Progenitor cell of endocrine pancreas (in vitro differentiated cells): ENCODE results near the gene FXYD6. TPM values are rescaled to one million over a fixed set of nuclear protein-coding genes. Genes with fewer than 3 reads are reported as not detected.

Source experiments
- DNase-seq: peaks from one replicate; pipeline ENCODE4 v3.0.0; 2021; ENCODE audit warnings: low spot score; ENCODE audit not compliant: unreplicated experiment
- H3K27ac Mint-ChIP-seq: 2 replicates; pipeline ENCODE4 v1.8.0; 2021; ENCODE audit warnings: mild to moderate bottlenecking, moderate library complexity, mixed read lengths
- H3K27me3 Mint-ChIP-seq: 2 replicates; pipeline ENCODE4 v1.8.0; 2021; ENCODE audit warnings: mixed read lengths
- H3K36me3 Mint-ChIP-seq: 2 replicates; pipeline ENCODE4 v1.8.0; 2022; ENCODE audit warnings: mixed read lengths; ENCODE audit not compliant: insufficient read depth
- H3K4me1 Mint-ChIP-seq: 2 replicates; pipeline ENCODE4 v1.8.0; 2021; ENCODE audit warnings: low read depth, mixed read lengths
- H3K4me3 Mint-ChIP-seq: 2 replicates; pipeline ENCODE4 v1.8.0; 2021; ENCODE audit warnings: low read depth, mild to moderate bottlenecking, moderate library complexity, mixed read lengths
- H3K9me3 Mint-ChIP-seq: 2 replicates; pipeline ENCODE4 v1.8.0; 2021; ENCODE audit warnings: low read depth, mixed read lengths
- CTCF ChIP-seq: fragments of 200-600 bp; sonication (generic); IDR thresholded peaks from one replicate; pipeline ENCODE4 v1.5.0; 2021; ENCODE audit warnings: antibody characterized with exemption, mild to moderate bottlenecking; ENCODE audit not compliant: unreplicated experiment
- total RNA-seq: library from RNA; stranded (reverse); gene quantifications from 2 replicates; pipeline ENCODE4 v1.2.1, GENCODE V29; 2021

Gene FXYD6
- total RNA-seq, 1 donor from 2014 or later, result 28.5 TPM

- no peak overlapping the region for H3K4me3 Mint-ChIP-seq
- H3K27ac Mint-ChIP-seq, result no peak overlapping the region
- DNase-seq, result no peak
- H3K27me3 Mint-ChIP-seq, result peaks cover 17% of the 10 kb centered on the region
- no peak for TF ChIP-seq CTCF
- no peaks in the 10 kb centered on the region for H3K9me3 Mint-ChIP-seq
- peaks cover 6% of the 10 kb centered on the region for H3K4me1 Mint-ChIP-seq
- no peaks in the 10 kb centered on the region for H3K36me3 Mint-ChIP-seq
Measured at GRCh38 chr11:117910525-117910924, 34.1 kb upstream of the FXYD6 start.

- Mint-ChIP-seq H3K27ac (no peak overlapping the region), H3K4me3 (no peak overlapping the region), H3K9me3 (no peaks in the 10 kb centered on the region), H3K4me1 (peaks cover 6% of the 10 kb centered on the region), H3K27me3 (peaks cover 11% of the 10 kb centered on the region), H3K36me3 (no peaks in the 10 kb centered on the region)
- DNase-seq, result no peak
- no peak for TF ChIP-seq CTCF
Measured at GRCh38 chr11:117909611-117910382, 33.3 kb upstream of the FXYD6 start.

- H3K4me3 Mint-ChIP-seq, result no peak overlapping the region
- H3K9me3 Mint-ChIP-seq, result no peaks in the 10 kb centered on the region
- no peak overlapping the region for H3K27ac Mint-ChIP-seq
- no peak for TF ChIP-seq CTCF
- H3K4me1 Mint-ChIP-seq, result peaks cover 6% of the 10 kb centered on the region
- no peaks in the 10 kb centered on the region for H3K36me3 Mint-ChIP-seq
- DNase-seq, result no peak
- H3K27me3 Mint-ChIP-seq, result peaks cover 10% of the 10 kb centered on the region
Measured at GRCh38 chr11:117908959-117909610, 32.6 kb upstream of the FXYD6 start.

- H3K9me3 Mint-ChIP-seq, result no peaks in the 10 kb centered on the region
- peaks cover 10% of the 10 kb centered on the region for H3K27me3 Mint-ChIP-seq
- TF ChIP-seq CTCF, result no peak
- peaks cover 6% of the 10 kb centered on the region for H3K4me1 Mint-ChIP-seq
- DNase-seq, result no peak
- H3K4me3 Mint-ChIP-seq, result no peak overlapping the region
- H3K36me3 Mint-ChIP-seq, result no peaks in the 10 kb centered on the region
- no peak overlapping the region for H3K27ac Mint-ChIP-seq
Measured at GRCh38 chr11:117908109-117908895, 31.8 kb upstream of the FXYD6 start.
